ENCODE measurements around the gene DDX51.

DNA sequence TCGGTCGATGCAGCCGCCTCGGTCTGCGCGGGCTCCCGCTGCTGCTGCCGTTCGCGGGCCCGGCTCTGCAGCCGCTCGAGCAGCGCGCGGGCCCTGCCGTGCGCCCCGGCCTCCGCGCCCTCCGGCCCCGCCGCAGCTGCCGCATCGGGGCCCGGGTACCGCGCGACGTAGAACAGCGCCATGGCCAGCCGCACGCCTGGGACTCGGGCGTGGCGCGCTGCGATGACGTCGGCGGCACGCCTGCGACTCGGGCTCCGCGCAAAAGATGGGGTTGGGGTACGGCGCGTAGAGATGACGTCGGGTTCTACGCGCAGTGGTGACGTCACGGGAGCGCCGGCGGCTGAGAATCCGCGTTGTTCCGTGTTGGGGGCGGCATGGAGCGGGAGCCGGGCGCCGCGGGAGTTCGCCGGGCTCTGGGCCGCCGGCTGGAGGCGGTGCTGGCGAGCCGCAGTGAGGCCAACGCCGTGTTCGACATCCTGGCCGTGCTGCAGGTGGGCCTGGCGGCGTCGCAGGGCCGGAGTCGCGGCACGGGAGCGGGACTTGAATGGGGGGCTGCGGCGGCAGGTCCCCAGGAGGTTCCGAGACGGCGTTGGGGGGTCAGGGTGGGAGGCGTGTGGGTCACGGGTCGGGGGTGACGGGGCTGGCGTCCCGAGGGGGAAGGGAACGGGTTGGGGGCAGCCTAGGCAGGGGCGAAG is at the start of gene DDX51, which contains the start of gene NOC4L:
- TF ChIP-seq SIN3A (IDR thresholded peaks at IDR 0.05; ENCODE audit: borderline replicate concordance, insufficient read depth, low read length) (peak; percentile 93; the same call in 1 of the 2 replicates), POLR2AphosphoS5 (IDR thresholded peaks at IDR 0.05; ENCODE audit: low read depth, low read length) (peak; percentile 62; the same call in 1 of the 2 replicates), TAF1 (IDR thresholded peaks at IDR 0.05; ENCODE audit: borderline replicate concordance, insufficient read depth, low read length) (peak; percentile 82; the same call in 1 of the 2 replicates)
- TF ChIP-seq, protein P1, sequence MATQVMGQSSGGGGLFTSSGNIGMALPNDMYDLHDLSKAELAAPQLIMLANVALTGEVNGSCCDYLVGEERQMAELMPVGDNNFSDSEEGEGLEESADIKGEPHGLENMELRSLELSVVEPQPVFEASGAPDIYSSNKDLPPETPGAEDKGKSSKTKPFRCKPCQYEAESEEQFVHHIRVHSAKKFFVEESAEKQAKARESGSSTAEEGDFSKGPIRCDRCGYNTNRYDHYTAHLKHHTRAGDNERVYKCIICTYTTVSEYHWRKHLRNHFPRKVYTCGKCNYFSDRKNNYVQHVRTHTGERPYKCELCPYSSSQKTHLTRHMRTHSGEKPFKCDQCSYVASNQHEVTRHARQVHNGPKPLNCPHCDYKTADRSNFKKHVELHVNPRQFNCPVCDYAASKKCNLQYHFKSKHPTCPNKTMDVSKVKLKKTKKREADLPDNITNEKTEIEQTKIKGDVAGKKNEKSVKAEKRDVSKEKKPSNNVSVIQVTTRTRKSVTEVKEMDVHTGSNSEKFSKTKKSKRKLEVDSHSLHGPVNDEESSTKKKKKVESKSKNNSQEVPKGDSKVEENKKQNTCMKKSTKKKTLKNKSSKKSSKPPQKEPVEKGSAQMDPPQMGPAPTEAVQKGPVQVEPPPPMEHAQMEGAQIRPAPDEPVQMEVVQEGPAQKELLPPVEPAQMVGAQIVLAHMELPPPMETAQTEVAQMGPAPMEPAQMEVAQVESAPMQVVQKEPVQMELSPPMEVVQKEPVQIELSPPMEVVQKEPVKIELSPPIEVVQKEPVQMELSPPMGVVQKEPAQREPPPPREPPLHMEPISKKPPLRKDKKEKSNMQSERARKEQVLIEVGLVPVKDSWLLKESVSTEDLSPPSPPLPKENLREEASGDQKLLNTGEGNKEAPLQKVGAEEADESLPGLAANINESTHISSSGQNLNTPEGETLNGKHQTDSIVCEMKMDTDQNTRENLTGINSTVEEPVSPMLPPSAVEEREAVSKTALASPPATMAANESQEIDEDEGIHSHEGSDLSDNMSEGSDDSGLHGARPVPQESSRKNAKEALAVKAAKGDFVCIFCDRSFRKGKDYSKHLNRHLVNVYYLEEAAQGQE (IDR thresholded peaks at IDR 0.05; ENCODE audit: insufficient read depth in 1 of 2, low read depth in 2 of 2, low read length in 2 of 2) = 0 out of 4 replicates have a peak, but pooled peaks have one; percentile 44 to 45

Measured in PFSK-1 (cell line).